ENCODE measurements around the gene HYAL2.

Gene HYAL2

DNA sequence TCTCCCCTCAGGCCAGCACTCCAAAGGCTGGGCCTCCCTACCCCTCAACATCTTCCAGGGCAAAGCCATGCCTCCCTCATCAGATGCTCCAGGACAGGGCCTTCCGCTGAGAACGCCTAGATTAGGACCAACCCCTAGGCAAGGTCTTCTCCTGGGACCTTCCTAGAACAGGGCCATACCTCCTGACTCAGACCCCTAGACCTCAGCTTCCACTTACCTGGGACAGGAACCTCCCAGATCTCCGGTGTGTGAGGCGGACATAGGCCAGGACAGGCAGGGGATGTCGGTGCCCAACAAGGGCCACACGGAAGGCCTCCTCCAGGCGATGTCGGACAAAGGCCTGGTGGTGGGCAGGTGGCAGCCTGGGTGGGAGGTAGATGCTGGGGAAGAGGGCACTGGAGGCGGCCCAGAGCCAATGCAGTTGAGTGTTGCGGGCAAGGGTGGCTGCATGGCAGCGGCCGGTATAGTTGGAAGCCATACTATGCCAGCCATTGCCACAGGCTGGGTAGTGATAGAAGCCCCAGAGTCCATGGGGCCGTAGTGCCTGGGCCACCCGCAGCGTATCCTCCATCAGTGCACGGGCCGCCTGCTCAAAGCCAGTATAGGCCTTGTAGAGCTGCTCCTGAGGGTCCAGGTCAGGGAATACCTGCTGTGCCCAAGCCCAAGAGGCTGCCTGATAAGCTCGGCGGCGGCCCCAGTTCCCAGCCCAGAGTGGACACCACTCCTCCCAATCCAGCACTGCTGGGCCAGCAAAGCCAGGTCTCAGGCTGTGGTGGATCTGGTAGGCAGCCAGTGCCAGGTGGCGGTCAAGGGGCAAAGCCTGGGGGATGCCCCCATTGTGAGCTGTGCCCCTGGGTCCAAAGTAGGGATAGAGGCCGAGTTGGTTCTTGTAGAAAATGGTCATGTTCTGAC, 27.8 kb downstream of the HYAL2 start:
- no peak overlapping the region for H3K4me3 ChIP-seq (ENCODE audit: low read depth, low read length)
- TF ChIP-seq, protein P1, sequence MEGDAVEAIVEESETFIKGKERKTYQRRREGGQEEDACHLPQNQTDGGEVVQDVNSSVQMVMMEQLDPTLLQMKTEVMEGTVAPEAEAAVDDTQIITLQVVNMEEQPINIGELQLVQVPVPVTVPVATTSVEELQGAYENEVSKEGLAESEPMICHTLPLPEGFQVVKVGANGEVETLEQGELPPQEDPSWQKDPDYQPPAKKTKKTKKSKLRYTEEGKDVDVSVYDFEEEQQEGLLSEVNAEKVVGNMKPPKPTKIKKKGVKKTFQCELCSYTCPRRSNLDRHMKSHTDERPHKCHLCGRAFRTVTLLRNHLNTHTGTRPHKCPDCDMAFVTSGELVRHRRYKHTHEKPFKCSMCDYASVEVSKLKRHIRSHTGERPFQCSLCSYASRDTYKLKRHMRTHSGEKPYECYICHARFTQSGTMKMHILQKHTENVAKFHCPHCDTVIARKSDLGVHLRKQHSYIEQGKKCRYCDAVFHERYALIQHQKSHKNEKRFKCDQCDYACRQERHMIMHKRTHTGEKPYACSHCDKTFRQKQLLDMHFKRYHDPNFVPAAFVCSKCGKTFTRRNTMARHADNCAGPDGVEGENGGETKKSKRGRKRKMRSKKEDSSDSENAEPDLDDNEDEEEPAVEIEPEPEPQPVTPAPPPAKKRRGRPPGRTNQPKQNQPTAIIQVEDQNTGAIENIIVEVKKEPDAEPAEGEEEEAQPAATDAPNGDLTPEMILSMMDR (IDR thresholded peaks at IDR 0.05; ENCODE audit: low read depth, low read length) = no peak

DNA sequence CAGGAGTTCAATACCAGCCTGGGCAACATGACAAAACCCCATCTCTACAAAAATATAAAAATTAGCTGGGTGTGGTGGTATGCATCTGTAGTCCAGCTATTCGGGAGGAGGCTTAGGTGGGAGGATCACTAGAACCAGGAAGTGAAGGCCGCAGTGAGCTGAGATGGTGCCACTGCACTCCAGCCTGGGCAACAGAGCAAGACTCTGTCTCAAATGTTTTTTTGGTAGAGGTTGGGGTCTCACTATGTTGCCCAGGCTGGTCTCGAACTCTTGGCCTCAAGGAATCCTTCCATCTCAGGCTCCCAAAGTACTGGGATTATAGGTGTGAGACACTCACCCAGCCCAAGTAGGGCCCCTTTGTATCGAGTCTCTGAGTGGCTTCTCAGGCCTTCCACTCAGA, 28.5 kb downstream of the HYAL2 start:
- TF ChIP-seq, protein P1 (IDR thresholded peaks at IDR 0.05; ENCODE audit: low read depth, low read length) = no peak
- H3K4me3 ChIP-seq (ENCODE audit: low read depth, low read length) = no peak overlapping the region

DNA sequence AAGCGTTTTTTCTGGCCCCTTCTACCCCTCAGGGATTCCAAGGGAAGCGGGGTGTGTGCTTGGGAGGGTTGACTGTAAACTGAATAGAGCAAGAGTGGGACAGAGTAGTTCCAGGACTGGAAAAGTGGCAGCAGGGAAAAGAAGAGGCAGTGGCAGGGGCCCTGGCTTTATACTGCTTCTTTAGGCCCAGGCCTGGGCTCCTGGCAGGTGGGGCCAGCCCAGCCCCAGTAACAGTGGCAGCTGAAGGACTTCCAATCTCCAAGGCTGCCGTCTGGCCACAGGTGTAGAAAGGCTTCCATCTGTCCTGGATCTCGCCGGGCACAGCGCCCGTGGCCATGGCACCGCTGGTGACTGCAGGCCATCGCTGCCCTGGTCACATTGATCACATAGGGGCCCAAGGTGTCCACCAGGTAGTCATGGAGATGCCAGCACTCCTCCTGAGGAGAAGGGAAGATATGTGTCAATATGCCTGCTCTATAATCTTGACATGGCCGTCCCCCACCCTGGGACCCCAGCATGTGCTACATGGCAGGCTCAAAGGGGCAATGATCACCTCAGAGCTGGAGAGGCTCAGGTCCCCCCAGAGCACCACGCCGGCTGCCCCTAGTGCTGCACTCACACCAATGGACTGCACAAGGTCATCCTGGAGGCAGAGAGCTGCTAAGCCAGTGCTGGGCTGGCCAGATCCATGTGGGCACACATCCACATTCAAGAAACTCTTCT, 29.3 kb downstream of the HYAL2 start:
- H3K4me3 ChIP-seq (ENCODE audit: low read depth, low read length) = no peak overlapping the region
- TF ChIP-seq, protein P1 (IDR thresholded peaks at IDR 0.05; ENCODE audit: low read depth, low read length) = no peak

DNA sequence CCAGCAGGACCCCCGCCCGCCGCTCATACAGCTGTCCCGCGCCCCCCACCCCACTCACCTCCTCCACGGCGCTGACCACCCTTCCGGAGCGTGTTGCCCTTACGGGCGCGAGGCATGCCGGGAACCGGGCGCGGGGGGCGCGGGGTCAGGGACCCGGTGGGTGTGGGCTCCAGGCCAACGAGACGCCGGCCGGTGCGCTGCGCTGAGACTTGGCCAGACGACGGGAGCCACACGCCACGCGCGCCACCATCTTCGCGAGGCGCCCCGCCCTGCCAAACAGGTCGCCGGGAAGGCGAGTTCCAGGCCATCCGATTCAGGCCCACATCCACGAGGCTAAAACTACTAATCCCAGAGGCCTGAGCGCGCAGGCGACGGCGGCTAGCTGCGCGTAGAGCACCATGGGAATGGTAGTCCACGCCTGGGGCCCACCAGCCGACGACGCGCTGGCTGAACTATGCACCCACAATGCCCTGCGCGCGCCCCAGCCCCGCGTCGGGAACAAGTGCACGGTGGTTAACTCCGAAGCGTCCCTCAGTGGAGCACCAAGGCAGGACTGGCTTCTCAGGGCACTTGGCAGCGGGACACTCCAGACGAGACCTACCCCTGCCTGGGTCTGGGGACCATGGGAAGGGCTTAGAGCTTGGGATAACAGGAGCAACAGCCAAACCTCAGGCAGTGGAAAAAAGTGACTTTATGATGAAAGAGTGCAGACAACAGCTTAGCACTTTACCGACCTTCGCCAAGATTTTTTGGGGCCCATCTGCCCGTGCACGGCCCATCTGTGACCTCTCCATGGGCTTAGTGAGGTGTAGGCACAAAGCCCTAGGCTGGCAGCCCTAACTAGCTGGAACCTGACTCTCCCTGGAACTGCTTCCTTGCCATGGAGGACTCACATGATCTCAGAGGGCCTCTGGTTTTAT, 30.1 kb downstream of the HYAL2 start, which contains the start of gene IFRD2:
IFRD2 (minus strand) TSS at position 271 of the 920 bp plus-strand sequence; CDS start at position 116, 155 bp downstream.
- H3K4me3 ChIP-seq (ENCODE audit: low read depth, low read length) = peak within 1 kb of the TSS; percentile 90
- TF ChIP-seq, protein P1 (IDR thresholded peaks at IDR 0.05; ENCODE audit: low read depth, low read length) = no peak

DNA sequence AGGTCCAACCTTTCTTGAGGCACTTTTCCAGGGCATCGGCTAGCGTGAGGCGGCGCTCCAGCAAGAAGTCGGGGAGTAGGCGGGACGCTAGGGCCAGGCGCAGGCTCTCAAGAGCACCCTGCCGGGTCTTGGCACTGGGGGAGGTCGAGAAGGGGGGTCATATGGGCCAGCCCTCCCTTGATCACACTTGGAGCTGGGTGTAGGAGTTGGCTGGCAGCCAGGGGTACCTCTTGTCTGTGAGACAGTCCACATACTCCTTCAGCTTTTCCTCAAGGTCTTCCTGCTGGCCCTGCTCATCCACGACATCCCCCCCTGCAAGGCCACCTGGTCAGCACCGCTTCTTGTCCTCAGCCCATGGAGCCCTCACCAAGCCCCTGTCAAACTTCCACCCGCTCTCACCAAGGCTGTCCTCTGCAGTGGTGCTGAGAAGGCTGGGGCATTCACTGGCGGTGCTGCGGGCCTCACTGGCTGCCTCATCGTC, 32.3 kb downstream of the HYAL2 start:
- TF ChIP-seq, protein P1 (IDR thresholded peaks at IDR 0.05; ENCODE audit: low read depth, low read length) = no peak
- H3K4me3 ChIP-seq (ENCODE audit: low read depth, low read length) = no peak overlapping the region

DNA sequence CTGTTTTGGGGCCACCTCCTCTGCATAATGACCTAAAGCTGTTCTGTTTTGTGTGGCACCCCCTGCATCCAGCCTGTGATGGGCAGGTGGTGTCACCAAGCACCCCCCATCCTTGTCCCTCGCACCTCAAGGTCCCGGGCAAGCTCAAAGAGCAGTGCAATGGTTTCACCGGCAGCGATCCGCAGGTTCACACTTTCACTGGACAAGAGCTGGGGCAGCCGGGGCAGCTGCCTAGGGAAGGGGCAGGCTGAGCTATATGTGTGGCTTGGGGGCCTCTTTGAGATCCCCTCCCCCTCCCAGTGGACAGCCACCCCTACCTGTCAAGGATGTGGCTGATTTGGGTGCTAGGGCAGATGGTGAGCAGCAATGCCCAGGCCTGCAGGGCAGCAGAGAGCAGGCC, 33.4 kb downstream of the HYAL2 start:
- H3K4me3 ChIP-seq (ENCODE audit: low read depth, low read length) = no peak overlapping the region
- TF ChIP-seq, protein P1 (IDR thresholded peaks at IDR 0.05; ENCODE audit: low read depth, low read length) = no peak

Measured in WI38 (cell line).